ENCODE measurements around the gene FGA. TPM values are rescaled to one million over a fixed set of nuclear protein-coding genes. Genes with fewer than 3 reads are reported as not detected.

Gene FGA
- total RNA-seq (2021) (not detected in 2 replicates), Bru-seq, nascent RNA (percentile 10 among the genes with signal in this experiment), BruChase-seq, experiment 1, labeled RNA remaining after a 2-hour chase (not detected), BruChase-seq, experiment 2, labeled RNA remaining after a 6-hour chase (not detected)
- long read RNA-seq, result 0 reads

DNA sequence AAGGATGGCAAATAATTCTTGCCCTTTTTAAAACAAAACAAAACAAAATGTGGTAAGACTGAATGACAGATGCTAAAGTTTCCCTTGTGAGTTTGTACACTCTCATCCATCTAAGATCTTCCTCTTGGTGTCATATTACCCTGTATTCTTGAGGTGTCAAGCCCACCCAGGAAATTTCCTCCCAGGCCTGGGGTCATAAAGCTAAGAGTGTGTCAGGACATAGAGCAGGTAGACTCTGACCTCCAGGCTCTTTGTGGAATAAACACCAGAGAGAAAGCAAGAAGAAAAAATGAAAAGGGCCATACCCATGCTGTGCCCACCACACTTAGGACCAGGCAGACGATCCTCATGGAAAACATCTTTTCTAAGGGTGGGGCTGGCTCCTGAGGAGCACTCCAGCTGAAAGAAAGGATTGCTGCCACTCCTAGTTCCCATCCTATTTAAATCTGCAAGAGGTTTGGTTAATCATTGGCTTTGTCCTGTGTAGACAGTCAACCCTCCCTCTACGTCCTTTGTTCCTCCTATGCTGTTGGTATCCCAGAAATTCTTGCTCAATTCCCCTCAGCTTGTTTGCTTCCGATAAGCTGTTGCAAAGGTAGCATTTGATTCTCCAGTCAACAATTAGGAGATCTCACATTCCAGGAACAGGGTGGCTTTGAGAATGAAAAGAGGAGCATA, at the start of gene FGA:
FGA (minus strand) TSS at position 414 of the 678 bp plus-strand sequence; CDS start at position 359, 55 bp downstream.
- TF ChIP-seq, protein P1, sequence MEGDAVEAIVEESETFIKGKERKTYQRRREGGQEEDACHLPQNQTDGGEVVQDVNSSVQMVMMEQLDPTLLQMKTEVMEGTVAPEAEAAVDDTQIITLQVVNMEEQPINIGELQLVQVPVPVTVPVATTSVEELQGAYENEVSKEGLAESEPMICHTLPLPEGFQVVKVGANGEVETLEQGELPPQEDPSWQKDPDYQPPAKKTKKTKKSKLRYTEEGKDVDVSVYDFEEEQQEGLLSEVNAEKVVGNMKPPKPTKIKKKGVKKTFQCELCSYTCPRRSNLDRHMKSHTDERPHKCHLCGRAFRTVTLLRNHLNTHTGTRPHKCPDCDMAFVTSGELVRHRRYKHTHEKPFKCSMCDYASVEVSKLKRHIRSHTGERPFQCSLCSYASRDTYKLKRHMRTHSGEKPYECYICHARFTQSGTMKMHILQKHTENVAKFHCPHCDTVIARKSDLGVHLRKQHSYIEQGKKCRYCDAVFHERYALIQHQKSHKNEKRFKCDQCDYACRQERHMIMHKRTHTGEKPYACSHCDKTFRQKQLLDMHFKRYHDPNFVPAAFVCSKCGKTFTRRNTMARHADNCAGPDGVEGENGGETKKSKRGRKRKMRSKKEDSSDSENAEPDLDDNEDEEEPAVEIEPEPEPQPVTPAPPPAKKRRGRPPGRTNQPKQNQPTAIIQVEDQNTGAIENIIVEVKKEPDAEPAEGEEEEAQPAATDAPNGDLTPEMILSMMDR (conservative IDR thresholded peaks at IDR 0.05; ENCODE audit: low read depth, low read length), result no peak
- TF ChIP-seq EZH2 (IDR thresholded peaks at IDR 0.05; ENCODE audit: borderline replicate concordance, low read depth, low read length, poor library complexity, severe bottlenecking), result no peak
- Histone ChIP-seq H3K36me3 (ENCODE audit: insufficient read depth, low read length, poor library complexity, severe bottlenecking) (no peaks in the 10 kb centered on the region), H3K27ac (ENCODE audit: low read depth, low read length, poor library complexity, severe bottlenecking) (no peak within 1 kb of the TSS), H3K9me3 (ENCODE audit: low read depth, low read length, poor library complexity, severe bottlenecking) (no peaks in the 10 kb centered on the region), H3K4me1 (ENCODE audit: insufficient read depth, low read length, poor library complexity, severe bottlenecking) (no peaks in the 10 kb centered on the region), H3K4me3 (ENCODE audit: low read depth, low read length, poor library complexity, severe bottlenecking) (no peak within 1 kb of the TSS), H3K27me3 (replicated peaks; ENCODE audit: insufficient read depth, low read depth, low read length, poor library complexity) (peaks cover 16% of the 10 kb centered on the region)
- no TSS peak for BruUV-seq (replicated peaks)
- ChIA-PET CTCF (no interaction called here), POLR2A (ENCODE audit: low non-redundant PET) (no interaction called here)
- no peak for DNase-seq (ENCODE audit: low spot score)
- intact Hi-C loops (cut with micrococcal nuclease; ENCODE audit: unreplicated experiment), result no loop called here

DNA sequence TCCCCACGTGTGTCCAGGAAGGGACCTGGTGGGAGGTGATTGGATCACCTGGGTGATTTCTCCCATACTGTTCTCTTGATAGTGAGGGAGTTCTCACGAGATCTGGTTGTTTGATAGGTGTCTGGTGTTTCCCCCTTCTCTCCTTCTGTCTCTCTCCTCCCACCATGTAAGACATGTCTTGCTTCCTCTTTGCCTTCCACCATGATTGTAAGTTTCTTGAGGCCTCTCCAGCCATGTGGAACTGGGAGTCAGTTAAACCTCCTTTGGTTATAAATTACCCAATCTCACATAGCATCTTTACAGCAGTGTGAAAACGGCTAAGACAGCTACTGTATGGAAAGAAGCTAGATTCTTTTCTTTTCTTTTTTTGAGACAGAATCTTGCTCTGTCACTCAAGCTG, 43.5 kb upstream of the FGA start:
- intact Hi-C loops (cut with micrococcal nuclease; ENCODE audit: unreplicated experiment), result loop anchor here (10.0 kb wide), 1 partner anchor 741 kb away; the partner anchor contains the start of gene MAP9
- POLR2A ChIA-PET (ENCODE audit: low non-redundant PET), result no interaction called here
- BruUV-seq (replicated peaks), result no TSS peak

DNA sequence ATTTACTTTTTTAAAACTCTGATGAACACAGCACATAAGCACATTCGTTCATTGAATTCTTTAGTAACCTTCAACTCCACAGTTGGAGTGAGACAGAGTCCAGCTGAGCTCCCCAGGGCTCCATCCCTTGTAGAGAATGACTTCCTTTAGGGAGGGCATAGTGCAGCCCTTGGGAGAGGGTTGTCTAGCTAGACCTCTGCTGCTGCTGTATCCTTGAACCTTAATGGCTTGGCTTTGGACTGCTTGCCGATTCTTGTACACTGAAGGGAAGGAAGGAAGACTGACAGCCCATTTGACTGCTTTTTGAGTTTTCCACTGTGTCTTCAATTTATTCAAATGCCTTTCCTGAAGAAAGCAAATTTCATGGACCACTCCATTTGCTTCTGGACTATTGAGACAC, 41.3 kb upstream of the FGA start:
- H3K4me3 ChIP-seq (ENCODE audit: low read depth, low read length, poor library complexity, severe bottlenecking), result no peak overlapping the region
- H3K4me1 ChIP-seq (ENCODE audit: insufficient read depth, low read length, poor library complexity, severe bottlenecking), result no peaks in the 10 kb centered on the region
- H3K27ac ChIP-seq (ENCODE audit: low read depth, low read length, poor library complexity, severe bottlenecking), result no peak overlapping the region
- no TSS peak for BruUV-seq (replicated peaks)
- intact Hi-C loops (cut with micrococcal nuclease; ENCODE audit: unreplicated experiment), result loop anchor here (10.0 kb wide), 1 partner anchor 743 kb away; the partner anchor contains the start of gene MAP9
- H3K36me3 ChIP-seq (ENCODE audit: insufficient read depth, low read length, poor library complexity, severe bottlenecking), result no peaks in the 10 kb centered on the region
- DNase-seq (ENCODE audit: low spot score), result no peak
- TF ChIP-seq, protein P1 (conservative IDR thresholded peaks at IDR 0.05; ENCODE audit: low read depth, low read length), result no peak
- no peak for TF ChIP-seq EZH2 (IDR thresholded peaks at IDR 0.05; ENCODE audit: borderline replicate concordance, low read depth, low read length, poor library complexity, severe bottlenecking)
- no peaks in the 10 kb centered on the region for H3K9me3 ChIP-seq (ENCODE audit: low read depth, low read length, poor library complexity, severe bottlenecking)
- ChIA-PET CTCF (no interaction called here), POLR2A (ENCODE audit: low non-redundant PET) (no interaction called here)
- H3K27me3 ChIP-seq (replicated peaks; ENCODE audit: insufficient read depth, low read depth, low read length, poor library complexity), result no peaks in the 10 kb centered on the region

More for the DNA sequence above, 43.5 kb upstream of the FGA start:
- Histone ChIP-seq H3K4me1 (ENCODE audit: insufficient read depth, low read length, poor library complexity, severe bottlenecking) (no peaks in the 10 kb centered on the region), H3K36me3 (ENCODE audit: insufficient read depth, low read length, poor library complexity, severe bottlenecking) (no peaks in the 10 kb centered on the region), H3K27me3 (replicated peaks; ENCODE audit: insufficient read depth, low read depth, low read length, poor library complexity) (no peaks in the 10 kb centered on the region), H3K4me3 (ENCODE audit: low read depth, low read length, poor library complexity, severe bottlenecking) (no peak overlapping the region), H3K9me3 (ENCODE audit: low read depth, low read length, poor library complexity, severe bottlenecking) (no peaks in the 10 kb centered on the region), H3K27ac (ENCODE audit: low read depth, low read length, poor library complexity, severe bottlenecking) (no peak overlapping the region)
- CTCF ChIA-PET, result no interaction called here
- DNase-seq (ENCODE audit: low spot score), result no peak
- no peak for TF ChIP-seq EZH2 (IDR thresholded peaks at IDR 0.05; ENCODE audit: borderline replicate concordance, low read depth, low read length, poor library complexity, severe bottlenecking)
- TF ChIP-seq, protein P1 (conservative IDR thresholded peaks at IDR 0.05; ENCODE audit: low read depth, low read length), result no peak

Measured in A673 (cell line).